HCT116 (cell line): ENCODE results near the gene GRIK4. TPM values are rescaled to one million over a fixed set of nuclear protein-coding genes. Genes with fewer than 3 reads are reported as not detected.

Experiments used
- ATAC-seq: fragments of 200-7000 bp; cut with Tn5 transposase; 2 replicates; pipeline ENCODE4 v1.9.1; 2020; ENCODE audit warnings: mild to moderate bottlenecking, moderate library complexity
- BruUV-seq: library from RNA; stranded (reverse); fragments of 400-500 nt; replicated peaks from 2 replicates; lab custom pipeline; 2021; lab: Mats Ljungman, UMichigan
- CTCF ChIA-PET: fragments of 300-600 bp; sonication (Branson Sonifier 250); formaldehyde crosslinking; loops from one replicate; lab custom pipeline; 2021; ENCODE audit warnings: antibody characterized with exemption; lab: Charles Lee
- POLR2A ChIA-PET: fragments of 300-600, 350-600 bp; sonication (Branson Sonifier 250); formaldehyde crosslinking; loops from one replicate; lab custom pipeline; 2021; ENCODE audit warnings: antibody characterized with exemption; lab: Charles Lee
- RAD21 ChIA-PET, 2 experiments: fragments of 300-600 bp; sonication (Branson Sonifier 250); formaldehyde crosslinking; loops; one replicate each; lab custom pipeline; 2023; ENCODE audit warnings: low total read pairs in 2 of 2; ENCODE audit not compliant: uncharacterized antibody in 2 of 2, unreplicated experiment in 2 of 2, low non-redundant PET in 1 of 2; lab: Charles Lee
- DNase-seq: peaks from one replicate; pipeline ENCODE4 v3.0.0-alpha.2; 2010; ENCODE audit warnings: low read depth, low spot score
- H2AFZ ChIP-seq: fragments of 200-600 bp; shearing (Covaris generic), sonication (generic); 2 replicates; pipeline ENCODE4 v1.6.1; 2017; ENCODE audit warnings: low read depth, mixed run types, mixed read lengths, antibody characterized with exemption, low read length; ENCODE audit not compliant: poor library complexity, severe bottlenecking
- H3K27ac ChIP-seq: 2 replicates; pipeline ENCODE4 v1.5.1; 2012; ENCODE audit warnings: low read depth, low read length
- H3K27me3 ChIP-seq: fragments of 200-600 bp; sonication (generic); 2 replicates; pipeline ENCODE4 v1.6.1; 2016; ENCODE audit warnings: mixed run types, low read length, mixed read lengths; ENCODE audit not compliant: insufficient read depth
- H3K36me3 ChIP-seq, 2 experiments: fragments of 200-500 bp in 1 of 2; fragments of 200-600 bp in 1 of 2; sonication (Bioruptor generic) in 1 of 2; sonication (generic) in 1 of 2; 2 replicates each; pipeline versions ENCODE4 v1.5.1 to v1.6.1; 2014 to 2016; ENCODE audit warnings: low read length in 2 of 2, inconsistent platforms in 1 of 2, mixed read lengths in 1 of 2, mixed run types in 1 of 2; ENCODE audit not compliant: insufficient read depth in 2 of 2, control insufficient read depth in 1 of 2
- H3K4me1 ChIP-seq, 2 experiments: fragments of 200-600 bp in 1 of 2; sonication (generic) in 1 of 2; 2 replicates each; pipeline versions ENCODE4 v1.5.1 to v1.6.1; 2012 to 2017; ENCODE audit warnings: low read length in 2 of 2, inconsistent platforms in 1 of 2, mild to moderate bottlenecking in 1 of 2, mixed read lengths in 1 of 2, mixed run types in 1 of 2, moderate library complexity in 1 of 2; ENCODE audit not compliant: insufficient read depth in 2 of 2, control insufficient read depth in 1 of 2
- H3K4me2 ChIP-seq: fragments of 200-600 bp; sonication (generic); 2 replicates; pipeline ENCODE4 v1.6.1; 2017; ENCODE audit warnings: mixed run types, low read length, mixed read lengths
- H3K4me3 ChIP-seq, 2 experiments: fragments of 200-600 bp in 1 of 2; sonication (generic) in 1 of 2; replicated peaks in 1 of 2; 2 replicates each; pipeline ENCODE4 v1.5.1; 2011 to 2016; ENCODE audit warnings: low read length in 2 of 2, control low read depth in 1 of 2, low read depth in 1 of 2, mild to moderate bottlenecking in 1 of 2, mixed read lengths in 1 of 2, mixed run types in 1 of 2
- H3K79me2 ChIP-seq: fragments of 200-600 bp; sonication (generic); 2 replicates; pipeline ENCODE4 v1.6.1; 2017; ENCODE audit warnings: mild to moderate bottlenecking, mixed run types, low read length, moderate library complexity, mixed read lengths; ENCODE audit not compliant: insufficient read depth
- H3K9ac ChIP-seq: fragments of 200-600 bp; sonication (generic); 2 replicates; pipeline ENCODE4 v1.6.1; 2016; ENCODE audit warnings: low read length, mixed read lengths
- H3K9me2 ChIP-seq: fragments of 200-600 bp; sonication (generic), shearing (Covaris generic); 2 replicates; pipeline ENCODE4 v1.6.1; 2017; ENCODE audit warnings: mixed run types, mild to moderate bottlenecking, moderate library complexity; ENCODE audit not compliant: insufficient read depth
- H3K9me3 ChIP-seq, 2 experiments: fragments of 200-500 bp in 1 of 2; fragments of 200-600 bp in 1 of 2; sonication (Bioruptor generic) in 1 of 2; sonication (generic) in 1 of 2; 2 replicates each; pipeline ENCODE4 v1.6.1; 2014 to 2017; ENCODE audit warnings: low read length in 2 of 2, mixed read lengths in 2 of 2, inconsistent platforms in 1 of 2, low read depth in 1 of 2, mild to moderate bottlenecking in 1 of 2, mixed run types in 1 of 2, moderate library complexity in 1 of 2; ENCODE audit not compliant: control insufficient read depth in 1 of 2, insufficient read depth in 1 of 2
- H4K20me1 ChIP-seq: fragments of 200-600 bp; sonication (generic), shearing (Covaris generic); 2 replicates; pipeline ENCODE4 v1.6.1; 2017; ENCODE audit warnings: mixed run types, mild to moderate bottlenecking, moderate library complexity; ENCODE audit not compliant: insufficient read depth
- ATF3 ChIP-seq: IDR thresholded peaks from 2 replicates; pipeline ENCODE4 v1.6.1; 2012
- CTCF ChIP-seq, 3 experiments: fragments of 200-600 bp in 1 of 3; sonication (generic) in 1 of 3; IDR thresholded peaks in 2 of 3; conservative IDR thresholded peaks in 1 of 3; 2 replicates each; pipeline ENCODE4 v1.5.1; 2012 to 2017; ENCODE audit warnings: low read depth in 2 of 3, low read length in 2 of 3, antibody characterized with exemption in 1 of 3, borderline replicate concordance in 1 of 3, control low read depth in 1 of 3, mild to moderate bottlenecking in 1 of 3, mixed read lengths in 1 of 3, mixed run types in 1 of 3, moderate library complexity in 1 of 3; ENCODE audit not compliant: insufficient read depth in 1 of 3
- ELF1 ChIP-seq: IDR thresholded peaks from 2 replicates; pipeline ENCODE4 v1.6.1; 2012; ENCODE audit warnings: low read depth, borderline replicate concordance
- FOSL1 ChIP-seq: IDR thresholded peaks from 2 replicates; pipeline ENCODE4 v1.6.1; 2012; ENCODE audit warnings: low read depth
- JUND ChIP-seq: IDR thresholded peaks from 2 replicates; pipeline ENCODE4 v1.6.1; 2012
- MAX ChIP-seq: IDR thresholded peaks from 2 replicates; pipeline ENCODE4 v1.6.1; 2012
- POLR2A ChIP-seq: IDR thresholded peaks from 2 replicates; pipeline ENCODE4 v1.7.0; 2011; ENCODE audit warnings: borderline replicate concordance; ENCODE audit not compliant: insufficient read depth, insufficient read length; ENCODE audit errors: extremely low read depth
- RAD21 ChIP-seq: IDR thresholded peaks from 2 replicates; pipeline ENCODE4 v1.6.1; 2012; ENCODE audit warnings: low read depth, mild to moderate bottlenecking
- REST ChIP-seq: IDR thresholded peaks from 2 replicates; pipeline ENCODE4 v1.6.1; 2012; ENCODE audit warnings: low read depth
- SIN3A ChIP-seq: IDR thresholded peaks from 2 replicates; pipeline ENCODE4 v1.6.1; 2012; ENCODE audit warnings: low read depth
- SP1 ChIP-seq: IDR thresholded peaks from 2 replicates; pipeline ENCODE4 v1.6.1; 2012; ENCODE audit warnings: low read depth
- SRF ChIP-seq: IDR thresholded peaks from 2 replicates; pipeline ENCODE4 v1.6.1; 2012; ENCODE audit warnings: low read depth
- TCF7L2 ChIP-seq: IDR thresholded peaks from 2 replicates; pipeline ENCODE4 v1.7.0; 2011; ENCODE audit warnings: borderline replicate concordance, inconsistent platforms; ENCODE audit not compliant: insufficient read depth, insufficient read length; ENCODE audit errors: extremely low read depth
- YY1 ChIP-seq: IDR thresholded peaks from 2 replicates; pipeline ENCODE4 v1.6.1; 2011; ENCODE audit warnings: low read length, low read depth, moderate library complexity, mild to moderate bottlenecking; ENCODE audit not compliant: insufficient replicate concordance; ENCODE audit errors: extremely low read depth
- ZBTB33 ChIP-seq: IDR thresholded peaks from 2 replicates; pipeline ENCODE4 v1.6.1; 2011; ENCODE audit warnings: mild to moderate bottlenecking, low read length, moderate library complexity; ENCODE audit not compliant: insufficient replicate concordance; ENCODE audit errors: extremely low read depth
- ZNF274 ChIP-seq: fragments of 200-500 bp; sonication (Bioruptor generic); IDR thresholded peaks from 2 replicates; pipeline ENCODE4 v1.6.1; 2014; ENCODE audit warnings: mild to moderate bottlenecking, low read depth, low read length, inconsistent platforms
- intact Hi-C: fragments of 100-400 bp; cut with micrococcal nuclease; formaldehyde crosslinking; loops from 2 replicates; pipeline ENCODE4 v1.10.0; 2022
- total RNA-seq: library from RNA; stranded (reverse); gene quantifications from one replicate; pipeline ENCODE4 v1.2.1, GENCODE V29; 2021; ENCODE audit not compliant: unreplicated experiment

Gene GRIK4
- total RNA-seq, 1 experiment from 2014 or later = 0.52 TPM

GRCh38 chr11:120723751-120724150, 212.2 kb downstream of the GRIK4 start:
- POLR2A ChIA-PET = no interaction called here

More at GRCh38 chr11:120723751-120724150, 212.2 kb downstream of the GRIK4 start:
- ATAC-seq = no peak
- peaks cover 0 to 14% of the 10 kb centered on the region in 2 experiments; a peak in 3 of 4 replicates for H3K9me3 ChIP-seq
- BruUV-seq = no TSS peak
- no peak for DNase-seq
- H3K27me3 ChIP-seq = no peaks in the 10 kb centered on the region
- no peak overlapping the region for H3K4me3 ChIP-seq
- RAD21 ChIA-PET = no interaction called here
- intact Hi-C loops = no loop called here
- H3K4me1 ChIP-seq = no peaks in the 10 kb centered on the region
- H3K9ac ChIP-seq = no peak overlapping the region
- H4K20me1 ChIP-seq = no peaks in the 10 kb centered on the region
- no peak overlapping the region for H2AFZ ChIP-seq
- TF ChIP-seq ZBTB33 (no peak), FOSL1 (no peak), ELF1 (no peak), POLR2A (no peak), TCF7L2 (no peak), ZNF274 (no peak), MAX (no peak), CTCF (IDR thresholded peaks at IDR 0.05 in 2 of 3, conservative IDR thresholded peaks at IDR 0.05 in 1 of 3; ENCODE audit: borderline replicate concordance in 1 of 3, insufficient read depth in 1 of 3, low read depth in 2 of 3, low read length in 2 of 3) (no peak), SIN3A (no peak), SRF (no peak), JUND (no peak), REST (no peak), ATF3 (no peak), YY1 (no peak), SP1 (no peak), RAD21 (no peak)
- no peaks in the 10 kb centered on the region for H3K9me2 ChIP-seq
- no peak overlapping the region for H3K4me2 ChIP-seq
- no peaks in the 10 kb centered on the region for H3K36me3 ChIP-seq
- H3K79me2 ChIP-seq = no peaks in the 10 kb centered on the region
- CTCF ChIA-PET = no interaction called here
- no peak overlapping the region for H3K27ac ChIP-seq
